DMS79 treated with DMSO at 0.1 percent for 48 hours (cell line): ENCODE measurements around the gene SLC6A8.
"Not testable (repeated sequence)": the region's sequence is repeated elsewhere in the genome, so short reads cannot be mapped to it uniquely, and the experiment has no call there.

Experiments
- DNase-seq: peaks from one replicate; lab custom pipeline; 2025; lab: John Stamatoyannopoulos, UW

The SLC6A8 gene

GRCh38 chrX:153672531-153673427, 14.9 kb upstream of the SLC6A8 start:
- DNase-seq = no peak

- no peak for DNase-seq
Observed at GRCh38 chrX:153673428-153674218, 14.1 kb upstream of the SLC6A8 start, which contains the start of gene PNCK. Gene PNCK (minus strand): TSS chrX:153673813. CDS start chrX:153673076, 737 bp downstream.

- DNase-seq = no peak
Observed at GRCh38 chrX:153674219-153674851, 13.4 kb upstream of the SLC6A8 start.

- DNase-seq = no peak
Observed at GRCh38 chrX:153681175-153681574, 6.6 kb upstream of the SLC6A8 start.

- DNase-seq = not testable (repeated sequence)
Observed at GRCh38 chrX:153683486-153683885, 4.2 kb upstream of the SLC6A8 start.

GRCh38 chrX:153684467-153685155, 3.1 kb upstream of the SLC6A8 start:
- DNase-seq = no peak

GRCh38 chrX:153685156-153685536, 2.6 kb upstream of the SLC6A8 start:
- no peak for DNase-seq

- no peak for DNase-seq
Observed at GRCh38 chrX:153685751-153686696, 1.7 kb upstream of the SLC6A8 start.

GRCh38 chrX:153686711-153687110, 1.0 kb upstream of the SLC6A8 start:
- no peak for DNase-seq

- no peak for DNase-seq
Observed at GRCh38 chrX:153688071-153688470, 345 bp downstream of the SLC6A8 start.

- DNase-seq = no peak
Observed at GRCh38 chrX:153688506-153688905, 780 bp downstream of the SLC6A8 start.

GRCh38 chrX:153688911-153689590, 1.3 kb downstream of the SLC6A8 start:
- no peak for DNase-seq

GRCh38 chrX:153689654-153690465, 2.1 kb downstream of the SLC6A8 start:
- DNase-seq = no peak

GRCh38 chrX:153690466-153690865, 2.7 kb downstream of the SLC6A8 start:
- no peak for DNase-seq

- DNase-seq = not testable (repeated sequence)
Observed at GRCh38 chrX:153691032-153691827, 3.5 kb downstream of the SLC6A8 start.

- no peak for DNase-seq
Observed at GRCh38 chrX:153692003-153692402, 4.3 kb downstream of the SLC6A8 start.

- DNase-seq = no peak
Observed at GRCh38 chrX:153692611-153693156, 5.0 kb downstream of the SLC6A8 start.
